ENCODE data around the gene TSHZ1. TPM values are rescaled to one million over a fixed set of nuclear protein-coding genes. Genes with fewer than 3 reads are reported as not detected.

The TSHZ1 gene
- total and polyA plus RNA-seq, 10 donors, result 4.1 to 26.4 (median 18.2) TPM

DNA sequence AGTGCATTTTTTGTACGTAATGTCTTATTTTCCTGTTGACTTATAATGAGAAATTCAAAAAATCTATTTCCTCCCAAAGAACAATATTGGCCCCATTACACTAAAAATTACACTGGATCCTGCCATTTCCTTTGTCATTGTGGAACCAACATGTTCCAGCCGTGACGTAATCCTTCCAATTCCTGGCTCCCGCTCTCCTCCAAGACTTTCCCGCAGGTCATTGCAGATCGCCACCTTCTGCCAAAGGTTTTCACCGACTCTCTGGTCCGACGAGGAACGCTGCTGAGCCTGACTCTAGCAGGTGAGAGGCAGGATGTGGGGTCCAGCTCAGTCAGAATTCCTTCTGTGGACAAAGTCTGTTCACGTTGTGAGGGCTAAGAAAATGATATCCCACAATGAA is 39.7 kb upstream of the TSHZ1 start:
- intact Hi-C loops (cut with DNase I; ENCODE audit: low total_unique reads), result no loop called here
- no peak for DNase-seq
- WGBS, 5 donors, result 83 to 95% (median 88%) methylated on average over 11 of the region's 11 CpGs
- Histone ChIP-seq H3K27me3 (replicated peaks in 1 of 7) (peaks cover 0 to 3% (median 0%) of the 10 kb centered on the region in 7 donors), H3K4me1 (peaks cover 0 to 11% (median 0%) of the 10 kb centered on the region in 6 donors), H3K36me3 (no peaks in the 10 kb centered on the region), H3K27ac (no peak overlapping the region), H3K4me3 (no peak overlapping the region), H3K9me3 (no peaks in the 10 kb centered on the region)
- no peak for TF ChIP-seq POLR2A (IDR thresholded peaks at IDR 0.05)
- no peak for TF ChIP-seq POLR2AphosphoS5 (IDR thresholded peaks at IDR 0.05)
- TF ChIP-seq, protein P1, sequence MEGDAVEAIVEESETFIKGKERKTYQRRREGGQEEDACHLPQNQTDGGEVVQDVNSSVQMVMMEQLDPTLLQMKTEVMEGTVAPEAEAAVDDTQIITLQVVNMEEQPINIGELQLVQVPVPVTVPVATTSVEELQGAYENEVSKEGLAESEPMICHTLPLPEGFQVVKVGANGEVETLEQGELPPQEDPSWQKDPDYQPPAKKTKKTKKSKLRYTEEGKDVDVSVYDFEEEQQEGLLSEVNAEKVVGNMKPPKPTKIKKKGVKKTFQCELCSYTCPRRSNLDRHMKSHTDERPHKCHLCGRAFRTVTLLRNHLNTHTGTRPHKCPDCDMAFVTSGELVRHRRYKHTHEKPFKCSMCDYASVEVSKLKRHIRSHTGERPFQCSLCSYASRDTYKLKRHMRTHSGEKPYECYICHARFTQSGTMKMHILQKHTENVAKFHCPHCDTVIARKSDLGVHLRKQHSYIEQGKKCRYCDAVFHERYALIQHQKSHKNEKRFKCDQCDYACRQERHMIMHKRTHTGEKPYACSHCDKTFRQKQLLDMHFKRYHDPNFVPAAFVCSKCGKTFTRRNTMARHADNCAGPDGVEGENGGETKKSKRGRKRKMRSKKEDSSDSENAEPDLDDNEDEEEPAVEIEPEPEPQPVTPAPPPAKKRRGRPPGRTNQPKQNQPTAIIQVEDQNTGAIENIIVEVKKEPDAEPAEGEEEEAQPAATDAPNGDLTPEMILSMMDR (IDR thresholded peaks at IDR 0.05 in 8 of 11, conservative IDR thresholded peaks at IDR 0.05 in 3 of 11), result no peak

- WGBS, 5 donors, result 80 to 90% (median 85%) methylated on average over 15 to 17 of the region's 17 CpGs
- H3K9me3 ChIP-seq, result no peaks in the 10 kb centered on the region
- DNase-seq, result no peak
- no peak overlapping the region for H3K27ac ChIP-seq
- intact Hi-C loops (cut with DNase I; ENCODE audit: low total_unique reads), result no loop called here
- peaks cover 0 to 2% (median 0%) of the 10 kb centered on the region in 7 donors for H3K27me3 ChIP-seq (replicated peaks in 1 of 7)
- no peak overlapping the region for H3K4me3 ChIP-seq
- TF ChIP-seq, protein P1 (IDR thresholded peaks at IDR 0.05 in 8 of 11, conservative IDR thresholded peaks at IDR 0.05 in 3 of 11), result no peak
- TF ChIP-seq POLR2A (IDR thresholded peaks at IDR 0.05) (no peak), POLR2AphosphoS5 (IDR thresholded peaks at IDR 0.05) (no peak)
- peaks cover 0 to 11% (median 0%) of the 10 kb centered on the region in 6 donors for H3K4me1 ChIP-seq
- H3K36me3 ChIP-seq, result no peaks in the 10 kb centered on the region
Measured at GRCh38 chr18:75172299-75173124, 38.1 kb upstream of the TSHZ1 start.

DNA sequence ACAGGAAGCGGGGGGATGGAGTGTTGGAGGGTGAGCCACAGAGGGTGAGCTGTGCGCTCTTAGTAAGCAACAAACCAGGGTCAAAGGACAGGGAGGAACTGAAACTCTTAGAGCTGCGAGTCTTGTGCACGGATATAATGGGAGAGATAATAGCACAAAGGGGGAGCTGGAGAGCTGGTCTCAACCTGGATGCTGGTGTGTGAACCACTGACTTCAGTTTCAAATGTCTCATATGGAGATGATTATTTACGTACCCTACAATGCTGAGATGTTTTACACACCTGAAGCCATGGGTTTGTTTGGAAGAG is 37.5 kb upstream of the TSHZ1 start:
- Histone ChIP-seq H3K27ac (no peak overlapping the region), H3K27me3 (replicated peaks in 1 of 7) (no peaks in the 10 kb centered on the region), H3K4me3 (no peak overlapping the region), H3K4me1 (peaks cover 0 to 11% (median 0%) of the 10 kb centered on the region in 6 donors), H3K36me3 (no peaks in the 10 kb centered on the region), H3K9me3 (no peaks in the 10 kb centered on the region)
- intact Hi-C loops (cut with DNase I; ENCODE audit: low total_unique reads), result no loop called here
- WGBS, 5 donors, result 34 to 43% (median 42%) methylated on average over 5 of the region's 5 CpGs
- no peak for TF ChIP-seq POLR2AphosphoS5 (IDR thresholded peaks at IDR 0.05)
- TF ChIP-seq, protein P1 (IDR thresholded peaks at IDR 0.05 in 8 of 11, conservative IDR thresholded peaks at IDR 0.05 in 3 of 11), result peak in 1 of 11 experiments; percentile 11
- DNase-seq, result no peak

DNA sequence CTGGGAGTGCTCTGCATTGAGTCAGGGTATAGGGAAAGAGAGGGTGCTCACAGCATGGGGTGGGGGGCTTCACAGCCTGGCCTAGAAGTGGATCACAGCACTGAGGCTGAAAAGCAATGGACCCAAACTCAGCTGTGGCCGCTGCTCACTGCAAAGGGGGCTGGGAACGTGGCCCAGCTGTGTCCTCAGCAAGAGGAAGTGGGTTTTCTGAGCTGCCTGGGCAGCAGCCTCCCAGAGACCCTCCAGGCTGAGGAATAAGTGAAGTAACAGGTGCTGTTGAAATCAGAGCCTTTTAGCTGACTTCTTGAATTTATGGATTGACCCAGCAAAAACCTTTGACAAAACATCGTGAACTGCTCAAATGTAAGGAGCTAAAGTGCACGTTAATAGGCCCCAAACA is 36.9 kb upstream of the TSHZ1 start:
- 37 to 45% (median 41%) methylated on average over 4 of the region's 4 CpGs for WGBS, 5 donors
- no peaks in the 10 kb centered on the region for H3K36me3 ChIP-seq
- no peak for DNase-seq
- H3K9me3 ChIP-seq, result no peaks in the 10 kb centered on the region
- no peaks in the 10 kb centered on the region for H3K27me3 ChIP-seq (replicated peaks in 1 of 7)
- TF ChIP-seq POLR2A (IDR thresholded peaks at IDR 0.05) (no peak), POLR2AphosphoS5 (IDR thresholded peaks at IDR 0.05) (no peak)
- TF ChIP-seq, protein P1 (IDR thresholded peaks at IDR 0.05 in 8 of 11, conservative IDR thresholded peaks at IDR 0.05 in 3 of 11), result no peak
- H3K4me1 ChIP-seq, result peaks cover 0 to 7% (median 0%) of the 10 kb centered on the region in 6 donors
- no peak overlapping the region for H3K27ac ChIP-seq
- no peak overlapping the region for H3K4me3 ChIP-seq
- intact Hi-C loops (cut with DNase I; ENCODE audit: low total_unique reads), result no loop called here

Data from spleen (tissue), 11 donors.